Testis (tissue), 3 donors: ENCODE results near the gene TXNDC5. TPM values are rescaled to one million over a fixed set of nuclear protein-coding genes. Genes with fewer than 3 reads are reported as not detected.

Experiments used
- DNase-seq: peaks from one replicate; pipeline ENCODE4 v3.0.0-alpha.2; 2019
- H3K27ac ChIP-seq, 2 donors: fragments of 200-600 bp; sonication (generic); one replicate each; pipeline ENCODE4 v1.5.1; 2019
- H3K27me3 ChIP-seq: fragments of 200-600 bp; sonication (generic); one replicate; pipeline ENCODE4 v1.5.1; 2019
- H3K36me3 ChIP-seq: fragments of 200-600 bp; sonication (generic); one replicate; pipeline ENCODE4 v1.5.1; 2017; ENCODE audit warnings: low read depth; ENCODE audit errors: missing control alignments
- H3K4me1 ChIP-seq: fragments of 200-600 bp; sonication (generic); one replicate; pipeline ENCODE4 v1.5.1; 2019
- H3K4me3 ChIP-seq, 2 donors: fragments of 200-600 bp; sonication (generic); one replicate each; pipeline ENCODE4 v1.5.1; 2017 to 2019
- H3K9me3 ChIP-seq: fragments of 200-600 bp; sonication (generic); one replicate; pipeline ENCODE4 v1.5.1; 2017
- CTCF ChIP-seq, 3 experiments: fragments of 450-650 bp in 2 of 3; fragments of 200-600 bp in 1 of 3; sonication (generic) in 1 of 3; IDR thresholded peaks; one replicate each; pipeline ENCODE4 v1.5.1; 2016 to 2019; ENCODE audit warnings: antibody characterized with exemption in 3 of 3, mild to moderate bottlenecking in 2 of 3, moderate library complexity in 1 of 3
- POLR2A ChIP-seq: fragments of 450-650 bp; IDR thresholded peaks from one replicate; pipeline ENCODE4 v1.6.1; 2017; ENCODE audit warnings: antibody characterized with exemption, mild to moderate bottlenecking, moderate library complexity
- WGBS, 2 donors: methylation state at CpG; one replicate each; pipeline ENCODE4 v1.1.5; 2018; 5-methylcytosine and 5-hydroxymethylcytosine counted together
- intact Hi-C: fragments of 100-400 bp; cut with DNase I; formaldehyde crosslinking; loops from one replicate; pipeline ENCODE4 v1.15.1; 2023; ENCODE audit warnings: low total_unique reads
- polyA plus RNA-seq: library from polyadenylated mRNA; stranded (reverse); fragments of 350-450 nt; fragmentation: Illumina TruSeq; extraction: RNeasy Lipid Tissue Mini Kit (QIAGEN cat#74804); gene quantifications from one replicate; pipeline ENCODE4 v1.2.3, GENCODE V29; 2014; ENCODE audit warnings: low read depth, low replicate concordance; ENCODE audit not compliant: insufficient read depth
- total RNA-seq, 2 donors: library from RNA; depleted of rRNA; stranded (reverse); fragments of >200 nt; gene quantifications; one replicate each; pipeline ENCODE4 v1.2.3, GENCODE V29; 2016

Gene TXNDC5
- total and polyA plus RNA-seq, 3 donors from 2014 or later: 56.5 to 98.7 (median 67.0) TPM

- intact Hi-C loops: no loop called here
- 89 to 94% methylated on average over 4 of the region's 4 CpGs for WGBS, 2 donors
- H3K4me3 ChIP-seq: no peak overlapping the region
Measured at GRCh38 chr6:7848229-7848628, 62.4 kb downstream of the TXNDC5 start.

DNA sequence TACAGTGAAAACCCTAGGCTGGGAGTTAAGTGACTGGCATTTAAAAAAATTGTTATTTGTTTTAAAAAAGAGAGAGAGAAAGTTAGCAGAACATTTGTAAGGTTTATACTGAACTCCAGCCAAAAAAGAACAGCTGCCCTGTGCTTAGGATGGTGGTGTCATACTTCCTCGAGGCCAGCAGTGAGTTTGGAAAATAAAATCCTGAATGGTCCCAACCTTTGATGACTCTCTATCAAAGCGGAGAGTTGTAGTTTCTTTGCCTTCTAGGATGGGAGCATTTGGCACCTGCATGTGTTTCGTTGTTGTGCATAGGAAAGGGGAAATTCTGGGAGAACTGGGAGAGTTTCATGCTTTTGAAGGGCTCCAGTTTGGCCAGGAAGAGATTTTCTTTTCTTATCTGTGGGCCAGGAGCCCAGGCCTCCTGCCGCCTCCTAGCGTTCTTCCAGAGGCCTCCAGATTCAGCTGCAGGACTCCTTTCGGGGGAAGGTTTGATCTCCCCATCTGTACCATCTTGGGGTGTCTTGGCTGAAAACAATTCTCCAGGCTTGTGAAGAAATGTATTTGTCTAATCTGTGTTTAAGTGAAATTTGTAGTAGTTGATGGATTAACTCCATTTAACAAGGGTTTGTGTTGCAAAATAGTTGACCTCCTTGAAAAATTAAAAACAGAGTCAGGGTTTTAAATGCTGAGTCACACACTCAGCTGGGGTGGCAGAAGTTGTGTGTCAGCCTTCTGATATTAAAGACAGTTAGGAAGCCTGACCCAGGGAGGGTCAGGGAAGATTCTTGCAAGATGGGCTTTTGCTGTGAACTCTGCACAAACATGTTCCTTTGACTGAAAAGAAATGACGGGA lies 63.4 kb downstream of the TXNDC5 start:
- 52 to 78% methylated on average over 7 of the region's 7 CpGs for WGBS, 2 donors
- no peak for DNase-seq
- H3K27me3 ChIP-seq: no peaks in the 10 kb centered on the region
- no peaks in the 10 kb centered on the region for H3K36me3 ChIP-seq
- no peaks in the 10 kb centered on the region for H3K9me3 ChIP-seq
- no peak overlapping the region for H3K4me3 ChIP-seq
- no peak overlapping the region for H3K27ac ChIP-seq
- TF ChIP-seq CTCF (IDR thresholded peaks at IDR 0.05) (no peak), POLR2A (no peak)
- no peaks in the 10 kb centered on the region for H3K4me1 ChIP-seq
- intact Hi-C loops: no loop called here

More at GRCh38 chr6:7848229-7848628, 62.4 kb downstream of the TXNDC5 start:
- TF ChIP-seq CTCF (IDR thresholded peaks at IDR 0.05): no peak
- no peak for TF ChIP-seq POLR2A
- Histone ChIP-seq H3K9me3 (no peaks in the 10 kb centered on the region), H3K27me3 (no peaks in the 10 kb centered on the region), H3K4me1 (no peaks in the 10 kb centered on the region), H3K36me3 (no peaks in the 10 kb centered on the region), H3K27ac (no peak overlapping the region)
- no peak for DNase-seq

- H3K4me3 ChIP-seq: no peak overlapping the region
- no peak for DNase-seq
- H3K9me3 ChIP-seq: no peaks in the 10 kb centered on the region
- H3K36me3 ChIP-seq: no peaks in the 10 kb centered on the region
- TF ChIP-seq CTCF (IDR thresholded peaks at IDR 0.05) (no peak), POLR2A (no peak)
- H3K27me3 ChIP-seq: no peaks in the 10 kb centered on the region
- no peak overlapping the region for H3K27ac ChIP-seq
- intact Hi-C loops: no loop called here
- 76 to 90% methylated on average over 3 of the region's 3 CpGs for WGBS, 2 donors
- no peaks in the 10 kb centered on the region for H3K4me1 ChIP-seq
Measured at GRCh38 chr6:7841781-7842468, 68.7 kb downstream of the TXNDC5 start.

DNA sequence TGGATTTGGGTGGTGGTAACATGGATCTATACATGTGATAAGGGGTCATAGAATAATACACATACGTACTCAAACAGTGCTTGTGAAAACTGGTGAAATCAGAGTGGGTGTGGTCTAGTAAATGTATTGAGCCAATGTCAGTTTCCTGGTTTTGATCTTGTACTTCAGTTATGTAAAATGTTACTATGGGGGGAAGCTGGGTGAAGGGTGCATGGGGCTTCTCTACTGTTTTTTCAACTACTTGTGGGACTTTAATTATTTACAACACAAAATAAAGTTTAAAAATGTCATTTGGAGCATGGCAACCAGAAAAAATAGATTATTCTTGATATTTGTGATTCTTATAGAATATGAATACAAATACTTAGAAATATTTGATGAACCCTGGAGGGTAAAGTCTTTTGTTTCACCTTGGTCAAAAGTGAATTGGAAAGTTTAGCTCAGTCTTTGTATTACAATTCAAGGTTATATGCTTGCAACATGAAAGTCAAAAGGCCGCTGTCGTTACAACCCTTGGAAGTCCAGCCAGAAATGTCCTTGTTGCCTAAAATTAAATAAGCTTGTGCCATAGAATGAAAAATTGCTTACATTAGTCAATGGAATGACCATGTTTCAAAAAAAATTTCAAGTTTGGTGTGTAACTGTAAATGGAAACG lies 74.1 kb downstream of the TXNDC5 start:
- no peaks in the 10 kb centered on the region for H3K27me3 ChIP-seq
- TF ChIP-seq POLR2A: no peak
- no peak for TF ChIP-seq CTCF (IDR thresholded peaks at IDR 0.05)
- H3K27ac ChIP-seq: no peak overlapping the region
- intact Hi-C loops: no loop called here
- WGBS, 2 donors: 80 to 81% methylated on average over 4 of the region's 4 CpGs
- H3K4me1 ChIP-seq: no peaks in the 10 kb centered on the region
- no peak overlapping the region for H3K4me3 ChIP-seq
- no peaks in the 10 kb centered on the region for H3K9me3 ChIP-seq
- no peaks in the 10 kb centered on the region for H3K36me3 ChIP-seq
- no peak for DNase-seq
